ENCODE data around the gene DHRS2.

DHRS2 gene

DNA sequence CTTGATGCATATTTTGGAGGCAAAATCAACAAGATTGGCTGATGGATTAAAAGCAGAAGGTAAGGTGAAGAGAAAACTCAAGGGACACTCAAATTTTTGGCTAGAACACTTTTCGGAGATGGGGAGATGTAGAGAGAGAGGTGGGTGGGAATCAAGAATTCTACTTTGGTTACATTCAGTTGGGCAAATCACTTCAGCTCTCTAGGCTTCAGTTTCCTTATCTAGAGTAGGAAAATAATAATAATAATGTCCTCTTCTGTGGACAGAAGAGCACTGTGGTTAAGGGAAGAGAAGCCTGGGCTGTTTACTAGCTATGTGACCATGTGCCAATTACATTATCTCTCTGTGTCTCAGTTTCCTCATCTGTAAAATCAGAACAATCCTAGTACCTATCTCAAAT lies 23.4 kb upstream of the DHRS2 start:
- no peak for DNase-seq

DNA sequence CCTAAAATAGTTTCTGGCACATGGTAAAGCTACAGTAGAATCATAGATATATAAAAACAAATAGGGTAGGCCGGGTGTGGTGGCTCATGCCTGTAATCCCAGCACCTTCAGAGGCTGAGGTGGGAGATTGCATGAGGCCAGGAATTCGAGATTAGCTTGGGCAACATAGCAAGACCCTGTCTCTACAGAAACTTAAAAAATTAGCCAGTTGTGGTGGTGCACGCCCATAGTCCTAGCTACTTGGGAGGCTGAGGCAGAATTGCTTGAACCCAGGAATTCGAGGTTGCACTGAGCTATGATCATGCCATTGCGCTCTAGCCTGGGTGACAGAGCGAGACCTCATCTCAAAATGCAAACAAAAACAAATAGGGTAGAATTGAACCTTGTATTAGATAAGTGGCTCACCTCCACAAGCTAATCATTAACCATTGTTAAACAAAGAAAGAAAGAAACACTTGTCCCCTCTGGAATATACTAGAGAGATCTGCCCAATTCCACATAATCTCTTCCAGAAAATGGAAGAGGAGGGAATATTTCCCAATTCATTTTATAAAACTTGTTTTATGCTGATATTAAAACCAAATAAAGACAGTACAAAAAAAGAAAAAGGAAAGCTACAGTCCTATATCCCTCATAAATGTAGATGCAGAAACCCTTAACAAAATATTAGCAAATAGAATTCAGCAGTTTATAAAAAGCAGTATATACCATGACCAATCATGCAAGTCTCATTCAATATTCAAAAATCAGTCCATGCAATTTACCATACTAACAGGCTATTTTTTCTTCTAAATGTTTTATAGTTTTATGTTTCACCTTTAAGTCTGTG lies 22.7 kb upstream of the DHRS2 start:
- no peak for DNase-seq

DNA sequence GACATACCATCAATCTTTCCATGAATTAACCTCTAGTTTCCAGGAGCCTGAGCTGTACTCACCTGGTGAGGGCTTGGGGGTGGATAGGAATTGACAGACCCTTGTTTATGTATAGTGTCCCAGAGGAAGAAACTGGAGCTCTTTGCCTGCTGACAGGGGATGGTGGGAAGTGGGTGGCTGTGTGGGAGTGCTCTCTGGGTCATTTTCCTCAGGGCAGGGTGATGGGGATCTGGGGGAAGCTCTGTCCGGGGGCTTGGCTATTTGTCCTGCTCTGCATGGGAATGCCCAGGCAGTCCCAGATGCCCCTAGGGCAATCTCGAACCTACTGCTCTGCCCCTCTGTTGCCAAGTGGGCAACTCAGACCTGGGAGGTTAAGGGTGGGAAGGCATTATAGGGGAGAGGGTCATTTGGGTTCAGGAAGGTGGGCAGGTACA lies 21.8 kb upstream of the DHRS2 start:
- no peak for DNase-seq

DNA sequence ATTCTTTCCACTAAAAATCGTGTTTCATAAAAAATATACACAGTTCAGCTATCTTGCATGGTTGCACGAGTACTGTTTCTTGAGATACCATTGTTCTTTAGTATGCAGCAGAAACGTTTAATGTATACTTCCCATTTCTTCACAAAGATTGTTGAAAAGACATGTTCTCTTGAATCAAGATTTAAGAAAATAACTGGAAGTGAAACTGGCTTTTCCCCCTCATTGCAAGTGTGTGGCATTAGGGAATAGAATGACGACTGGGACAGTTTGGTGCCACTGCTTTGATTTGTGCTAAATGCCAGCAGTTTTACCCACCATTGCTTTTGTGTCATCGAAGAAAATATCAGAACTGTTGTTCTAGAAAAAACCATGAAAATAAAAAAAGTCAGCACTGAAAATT lies 20.3 kb upstream of the DHRS2 start:
- DNase-seq: no peak

DNA sequence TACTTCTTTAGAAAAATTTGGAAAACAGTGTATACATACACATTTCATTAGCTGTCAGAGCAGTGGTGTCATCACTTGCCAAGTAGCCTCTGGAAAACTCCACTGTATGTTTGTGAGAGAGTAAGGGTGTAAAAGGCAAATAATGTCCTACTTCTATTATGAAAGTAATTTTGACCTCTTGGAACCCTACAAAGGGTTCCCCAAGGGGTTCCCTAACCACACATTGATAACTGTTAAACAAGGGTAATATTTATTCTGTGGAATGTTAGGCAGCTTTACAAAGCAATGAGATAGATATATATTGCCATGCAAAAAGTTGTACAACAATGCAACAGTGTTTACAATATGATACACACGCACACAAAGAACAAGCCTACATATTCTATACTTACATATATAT lies 18.6 kb upstream of the DHRS2 start:
- DNase-seq: no peak

DNA sequence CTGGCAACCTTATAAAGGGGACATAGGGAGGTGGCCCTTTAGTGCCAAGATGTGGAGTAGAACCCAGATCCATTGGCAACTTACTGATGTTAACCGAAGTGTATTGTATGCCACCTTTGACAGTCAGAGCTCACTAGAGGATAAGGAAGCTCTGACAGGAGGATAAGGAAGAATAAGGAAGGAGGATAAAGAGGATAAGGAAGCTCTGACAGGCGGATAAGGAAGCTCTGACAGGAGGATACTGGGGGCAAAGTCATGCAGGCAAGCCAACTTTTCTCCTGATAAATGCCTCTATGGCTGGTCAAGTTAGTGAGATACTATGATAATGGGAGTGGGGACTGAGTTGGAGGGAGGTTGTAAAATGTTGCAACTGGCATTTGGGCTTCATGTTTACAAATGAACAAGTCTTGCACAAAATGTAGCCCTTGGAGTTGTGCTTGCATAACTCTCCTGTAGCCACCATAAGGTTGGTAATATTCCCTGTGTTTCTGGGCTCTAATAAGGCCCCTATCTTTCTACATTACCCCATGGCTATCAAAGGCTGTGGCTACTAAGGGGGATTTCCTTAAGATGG lies 17.7 kb upstream of the DHRS2 start:
- no peak for DNase-seq

DNA sequence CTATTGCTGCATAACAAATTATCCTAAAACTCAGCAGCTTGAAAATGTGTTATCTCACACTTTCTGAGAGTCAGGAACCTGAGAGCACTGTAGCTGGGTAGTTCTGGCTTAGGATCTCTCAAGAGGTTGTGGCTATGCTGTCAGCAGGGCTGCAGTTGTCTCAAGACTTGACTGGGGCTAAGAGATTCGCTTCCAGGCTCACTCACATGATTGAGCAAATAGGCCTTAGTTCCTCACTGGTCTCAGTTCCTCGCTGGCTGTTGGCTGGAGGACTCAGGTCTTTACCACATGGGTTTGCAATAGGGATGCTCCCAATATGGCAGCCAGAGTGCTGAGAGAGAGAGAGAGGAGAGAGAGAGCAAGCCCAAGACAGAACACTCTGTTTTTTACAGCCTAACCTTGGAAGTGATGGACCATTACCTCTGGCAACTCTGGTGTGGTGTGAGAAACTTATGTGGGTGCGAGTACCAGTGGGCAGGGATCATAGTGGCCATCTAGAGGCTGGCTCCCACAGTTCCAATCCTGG lies 15.9 kb upstream of the DHRS2 start:
- DNase-seq: no peak

DNA sequence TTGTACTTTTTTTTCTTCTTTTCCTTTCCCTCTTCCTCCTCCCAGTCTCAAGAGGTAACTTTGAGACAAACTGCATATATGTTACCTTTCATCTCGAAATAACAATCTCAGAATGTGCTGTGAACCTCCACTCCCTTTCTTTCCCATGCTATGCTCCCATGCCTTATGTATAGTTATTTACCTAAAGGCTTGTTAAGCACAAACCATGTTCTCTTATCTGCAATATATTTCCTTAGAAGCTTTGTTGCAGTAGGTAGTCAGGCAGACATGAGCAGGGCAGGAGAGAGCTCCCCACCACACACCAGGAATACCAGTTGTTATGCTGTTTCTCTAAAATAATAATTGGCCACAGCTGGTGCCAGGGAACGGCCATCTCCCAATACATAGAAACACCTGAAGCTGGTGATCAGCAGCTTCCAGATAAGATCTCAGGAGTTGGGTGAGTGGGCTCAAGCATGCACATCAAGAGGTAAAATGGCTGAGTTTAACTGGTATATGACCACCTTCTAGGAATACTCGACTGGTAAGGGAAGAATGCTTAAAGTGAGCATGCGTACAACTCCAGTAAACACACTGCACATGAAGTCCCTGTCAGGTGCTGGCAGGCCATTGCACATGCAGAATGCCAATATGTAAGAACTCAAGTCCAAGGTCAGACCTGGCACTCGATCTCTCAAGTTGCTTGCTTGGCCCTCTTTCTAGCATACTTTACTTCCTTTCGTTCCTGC lies 14.8 kb upstream of the DHRS2 start:
- DNase-seq: no peak

DNA sequence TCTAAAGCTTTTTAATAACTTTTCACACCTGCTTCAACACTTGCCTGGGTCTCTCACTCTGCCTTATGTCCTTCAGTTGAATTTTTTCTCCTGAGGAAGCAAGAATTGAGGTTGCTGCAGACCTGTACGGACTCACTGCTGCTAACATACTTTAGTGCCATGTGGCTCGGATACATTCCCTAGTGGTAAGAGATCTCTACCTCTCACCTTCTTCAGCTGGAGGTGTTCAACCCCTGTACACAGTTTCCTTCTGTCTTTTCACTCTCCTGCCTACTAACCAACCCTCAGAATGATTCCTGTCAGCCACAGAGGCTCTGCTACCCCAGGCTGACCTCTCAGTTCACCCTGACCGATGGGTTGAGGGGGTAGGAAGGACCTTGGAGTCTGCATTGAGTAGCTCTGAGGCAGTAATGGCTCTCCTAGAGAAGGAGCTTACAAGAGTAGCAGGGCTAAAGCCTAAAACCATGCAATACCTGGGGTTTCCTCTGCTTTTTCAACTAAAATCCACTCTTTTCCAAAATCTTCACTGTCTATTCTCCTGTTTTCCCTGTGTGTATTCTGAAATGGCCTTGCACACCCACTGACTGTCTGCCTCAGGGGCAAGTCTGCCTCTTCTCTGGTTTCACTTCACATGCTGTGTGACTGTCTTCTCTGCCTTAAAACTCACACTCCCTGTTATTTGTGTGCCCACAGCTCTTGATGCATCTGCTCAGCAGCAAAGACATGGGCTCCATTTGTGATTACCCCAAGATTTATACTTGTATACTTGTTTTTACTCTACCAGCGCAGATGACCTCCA lies 14.0 kb upstream of the DHRS2 start:
- DNase-seq: no peak

DNA sequence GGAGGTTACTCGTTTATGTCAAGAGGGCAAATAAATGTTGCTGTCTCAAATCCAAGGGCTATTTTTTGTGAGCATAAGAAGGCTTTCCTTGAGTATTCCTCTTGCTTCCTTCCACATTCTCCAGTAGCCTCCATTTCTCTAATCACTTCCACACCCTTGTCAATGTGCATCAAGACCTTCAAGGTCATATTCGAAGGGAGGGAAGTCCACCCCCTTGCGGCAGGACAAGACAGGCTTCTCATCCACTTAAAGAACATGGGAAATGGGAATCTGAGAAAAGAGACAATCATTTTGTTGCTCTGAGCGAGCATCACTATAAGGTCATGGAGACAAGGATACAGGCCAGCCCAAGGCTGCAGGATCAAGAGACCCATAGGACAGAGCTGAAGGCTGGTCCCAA lies 13.2 kb upstream of the DHRS2 start:
- no peak for DNase-seq

DNA sequence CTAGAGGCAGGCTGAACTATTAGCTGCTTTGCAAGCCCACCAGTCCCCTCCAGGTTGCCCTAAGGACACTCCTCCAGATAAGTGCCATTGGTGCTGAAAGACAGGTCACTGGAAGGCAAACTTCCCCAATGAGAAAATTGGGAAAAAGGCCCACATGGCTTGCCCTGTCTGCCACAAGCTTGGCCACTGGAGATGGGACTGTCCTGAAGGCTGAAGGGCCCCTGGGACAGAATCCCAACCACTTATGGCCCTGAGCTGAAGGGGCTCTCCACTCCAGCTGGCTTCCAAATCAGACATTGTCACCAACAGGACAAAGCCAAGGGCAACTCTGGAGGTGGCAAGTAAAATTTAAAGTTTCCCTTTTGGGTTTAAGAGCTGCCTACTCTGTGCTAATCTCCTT lies 12.2 kb upstream of the DHRS2 start:
- DNase-seq: no peak

DNA sequence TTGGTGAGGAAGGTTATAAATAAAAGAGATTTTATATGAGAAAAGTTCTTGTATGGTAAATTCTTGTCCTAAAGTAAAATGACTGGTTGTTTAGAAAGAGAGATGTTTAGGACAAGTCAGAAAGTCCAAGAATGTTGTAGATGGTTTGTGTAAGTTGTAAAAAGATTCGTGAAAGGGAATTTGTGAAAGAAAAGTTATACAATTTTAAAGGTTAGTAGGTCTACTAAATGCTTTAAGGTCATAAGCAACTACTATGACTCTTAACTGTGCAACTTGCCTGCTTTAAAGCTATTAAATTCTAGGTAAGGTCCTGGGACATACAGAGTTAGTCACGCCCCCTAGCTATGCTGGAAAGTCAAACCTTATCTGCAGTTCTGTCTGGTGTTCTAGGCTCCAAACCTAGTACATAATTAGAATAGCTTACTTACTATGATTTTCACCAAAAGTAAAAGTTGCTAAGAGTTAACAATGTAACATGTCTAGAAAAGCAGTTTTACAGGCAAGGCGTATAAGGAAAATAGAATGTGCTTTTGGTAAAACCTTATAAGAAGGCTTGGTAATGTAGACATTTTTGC lies 11.2 kb upstream of the DHRS2 start:
- no peak for DNase-seq

DNA sequence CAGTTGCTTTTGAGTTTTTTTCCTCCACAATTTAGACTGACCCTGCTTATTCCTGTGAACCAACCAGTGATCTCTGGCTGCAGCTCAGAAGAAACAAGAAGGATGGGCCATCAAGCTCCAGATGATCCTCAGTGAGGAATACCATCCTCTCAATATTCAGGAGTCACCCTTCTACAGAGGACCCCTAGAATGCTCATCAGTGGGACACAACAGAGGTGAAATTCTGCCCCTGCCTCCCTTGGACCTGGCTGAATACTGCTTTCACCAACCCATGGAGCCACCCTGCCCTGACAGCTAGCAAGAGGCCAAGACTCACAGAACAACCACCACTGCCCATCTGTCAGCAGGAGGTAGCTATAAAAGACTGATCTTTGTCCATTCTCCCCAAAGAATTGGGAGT lies 9.2 kb upstream of the DHRS2 start:
- DNase-seq: no peak

DNA sequence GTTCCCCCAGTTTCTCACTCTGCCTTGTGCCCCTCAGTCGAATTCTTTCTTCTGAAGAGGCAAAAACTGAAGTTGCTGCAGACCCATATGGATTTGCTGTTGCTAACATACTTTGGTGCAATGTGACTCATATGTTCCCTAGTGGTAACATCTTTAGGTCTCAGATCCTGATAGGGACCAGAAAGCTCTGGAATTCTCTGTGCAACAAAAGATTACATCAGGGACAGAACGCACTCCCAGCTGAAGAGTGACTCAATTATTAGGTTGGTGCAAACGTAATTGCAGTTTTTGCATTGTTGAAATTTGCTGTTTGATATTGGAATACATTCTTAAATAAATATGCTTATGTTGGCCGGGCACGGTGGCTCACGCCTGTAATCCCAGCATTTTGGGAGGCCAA lies 8.2 kb upstream of the DHRS2 start:
- no peak for DNase-seq

DNA sequence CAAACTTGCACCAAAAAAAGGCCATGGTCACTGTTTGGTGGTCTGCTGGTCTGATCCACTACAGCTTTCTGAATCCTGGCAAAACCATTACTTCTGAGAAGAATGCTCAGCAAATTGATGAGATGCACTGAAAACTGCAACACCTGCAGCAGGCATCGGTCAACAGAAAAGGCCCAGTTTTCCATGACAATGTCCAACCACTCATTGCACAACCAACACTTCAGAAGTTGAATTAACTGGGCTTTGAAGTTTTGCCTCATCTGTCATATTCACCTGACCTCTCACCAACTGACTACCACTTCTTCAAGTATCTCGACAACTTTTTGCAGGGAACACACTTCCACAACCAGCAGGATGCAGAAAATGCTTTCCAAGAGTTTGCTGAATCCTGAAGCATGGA lies 7.0 kb upstream of the DHRS2 start:
- no peak for DNase-seq

DNA sequence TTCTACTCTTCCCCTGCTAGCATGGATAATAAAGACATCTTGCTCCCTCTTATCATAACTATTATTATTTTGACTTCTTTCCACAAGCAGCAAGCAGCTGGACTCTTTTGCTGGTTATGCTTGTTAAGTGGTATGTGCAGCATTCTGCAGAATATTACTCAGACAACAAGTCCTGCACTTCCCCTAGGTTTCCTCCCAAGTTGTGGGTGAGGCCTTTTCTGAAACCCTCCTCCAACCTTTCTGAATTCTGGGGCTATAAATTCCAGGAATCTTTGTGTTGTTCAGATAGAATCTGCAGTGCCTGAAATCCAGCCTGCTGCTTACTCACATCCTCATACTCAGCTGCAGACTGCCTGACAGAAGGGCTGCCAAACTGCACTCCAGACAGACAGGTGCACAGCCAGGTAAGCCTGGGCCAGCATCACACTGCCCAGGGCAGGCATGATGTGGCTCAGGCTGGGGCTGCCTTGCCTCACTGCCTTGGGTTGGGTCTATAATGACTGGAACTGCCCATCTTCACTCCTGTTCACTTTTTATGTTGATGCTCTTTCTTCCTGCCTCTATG lies 6.2 kb upstream of the DHRS2 start:
- no peak for DNase-seq

DNA sequence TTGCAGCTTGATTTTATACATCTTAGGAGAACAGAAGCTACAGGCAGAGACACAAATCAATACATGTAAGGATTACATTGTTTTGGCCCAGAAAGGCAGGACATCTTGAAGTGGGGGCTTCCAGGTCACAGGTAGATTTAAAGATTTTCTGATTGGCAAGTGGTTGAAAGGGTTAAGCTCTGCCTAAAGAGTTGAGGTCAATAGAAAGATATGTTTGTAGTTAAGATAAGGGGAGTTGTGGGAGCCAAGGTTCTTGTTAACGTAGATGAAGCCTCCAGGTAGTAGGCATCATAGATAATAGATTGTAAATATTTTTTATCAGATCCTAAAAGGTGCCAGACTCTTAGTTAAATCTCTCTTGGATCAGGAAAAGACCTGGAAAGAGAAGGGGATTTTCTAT lies 5.5 kb upstream of the DHRS2 start:
- DNase-seq: no peak

DNA sequence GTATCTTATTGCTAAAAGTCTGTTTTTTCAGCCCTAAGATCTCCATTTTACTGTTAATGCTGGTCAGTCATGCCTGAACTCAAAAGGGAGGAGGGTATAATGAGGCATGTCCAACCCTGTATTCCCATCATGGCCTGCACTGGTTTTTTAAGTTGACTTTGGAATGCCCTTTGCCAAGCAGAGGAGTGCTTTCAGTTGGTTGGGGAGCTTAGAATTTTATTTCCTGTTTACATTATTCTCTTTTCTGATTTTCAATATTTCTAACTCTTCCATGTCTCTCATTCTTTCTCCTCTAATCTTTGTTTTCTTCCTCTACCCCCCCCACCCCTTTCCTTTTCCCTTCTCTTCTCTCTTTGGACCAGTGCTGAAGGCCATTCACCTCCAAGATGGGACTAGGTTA lies 4.9 kb upstream of the DHRS2 start:
- DNase-seq: no peak

DNA sequence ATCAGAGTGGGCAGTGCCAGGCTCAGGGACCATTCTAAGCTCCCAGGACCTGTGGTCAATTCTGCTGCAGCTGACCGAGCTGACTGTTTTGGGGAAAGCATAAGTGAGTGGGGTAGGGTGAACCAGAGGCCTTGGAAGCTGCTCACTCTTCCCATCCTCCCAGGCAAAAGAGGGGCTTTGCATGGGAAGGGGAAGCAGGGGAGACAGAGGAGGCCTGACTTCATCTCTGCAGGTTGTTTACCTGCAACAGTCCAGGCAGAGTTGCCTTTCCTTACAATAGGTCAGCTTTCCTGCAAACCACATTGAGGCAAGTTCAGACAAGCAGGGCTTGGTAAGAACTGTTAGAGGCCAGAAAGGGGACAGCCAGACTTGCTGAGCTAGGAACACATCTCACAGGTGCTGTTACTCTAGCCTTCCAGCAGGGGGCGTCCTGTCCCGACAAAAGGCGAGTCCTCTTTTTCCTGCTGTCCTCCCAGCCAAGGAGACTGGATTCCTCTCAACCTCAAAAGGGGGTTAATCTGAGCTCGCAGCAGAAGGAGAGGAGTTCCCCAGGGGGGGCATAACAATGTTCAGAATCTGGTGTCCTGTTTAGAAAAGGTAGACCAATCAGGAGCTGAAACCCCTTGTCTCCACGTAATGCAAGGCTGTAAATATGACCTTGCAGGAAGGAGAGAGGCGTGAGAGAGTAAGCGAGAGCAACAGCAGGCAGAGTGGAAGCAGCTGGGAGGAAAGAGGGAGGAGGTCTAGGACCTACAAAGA lies 4.3 kb upstream of the DHRS2 start:
- peak; percentile 45 for DNase-seq

DNA sequence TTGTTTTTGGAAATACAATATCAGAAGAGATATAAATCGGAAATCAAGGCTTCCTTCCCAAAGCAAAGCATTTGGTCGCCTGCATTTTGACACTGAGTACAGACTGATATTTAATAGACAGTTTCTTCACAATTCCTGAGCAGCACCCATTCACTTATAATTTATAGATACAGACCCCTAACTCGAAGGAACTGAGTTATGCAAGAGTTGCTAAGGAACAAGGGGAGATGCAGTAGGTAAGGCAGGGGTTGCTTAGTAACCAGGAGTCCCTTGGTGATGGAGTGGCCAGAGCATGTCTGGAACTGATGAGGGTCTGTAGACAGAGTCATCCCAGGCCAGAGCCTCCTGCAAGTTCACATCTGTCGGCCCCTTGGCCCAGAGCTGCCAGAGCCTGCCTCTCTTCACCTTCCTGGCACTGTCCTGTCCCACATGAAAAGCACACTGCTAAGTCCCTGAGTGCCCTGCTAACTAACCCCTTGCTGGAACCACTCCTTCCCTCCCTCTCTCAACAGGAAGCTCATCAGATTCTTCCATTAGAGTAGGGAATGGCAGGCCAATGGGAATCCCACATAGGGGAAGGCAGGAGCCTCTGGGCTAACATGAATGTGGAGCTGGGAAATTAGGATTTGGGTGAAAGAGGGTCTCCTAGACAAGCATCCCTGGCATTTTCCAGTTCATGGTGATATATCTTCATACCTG lies 3.6 kb upstream of the DHRS2 start:
- DNase-seq: no peak

DNA sequence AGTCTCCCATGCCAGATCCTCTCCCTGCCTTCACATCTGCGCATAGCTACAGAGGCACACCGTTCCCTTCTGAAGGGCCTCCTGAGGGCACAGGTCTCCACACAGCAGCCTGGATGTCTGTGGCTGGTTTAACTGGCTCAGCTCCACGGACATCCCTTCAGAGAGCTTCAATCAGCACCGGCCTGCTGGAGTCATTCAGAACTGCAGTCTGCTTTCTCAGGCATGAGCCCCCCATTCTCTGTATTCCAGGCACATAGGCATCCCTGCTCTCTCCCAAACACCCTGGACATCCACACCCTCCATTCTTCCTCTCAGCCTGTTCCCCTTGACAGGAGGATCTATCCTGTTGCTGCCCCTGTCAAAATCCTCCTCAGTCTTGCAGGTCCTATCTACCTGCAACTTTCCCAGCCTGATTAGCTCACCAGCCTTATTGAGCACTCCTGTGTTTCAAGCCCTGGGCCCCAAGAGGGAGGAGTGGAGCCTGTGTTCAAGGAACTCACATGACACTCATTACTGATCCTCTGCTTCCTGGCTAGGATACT lies 2.9 kb upstream of the DHRS2 start:
- no peak for DNase-seq

All from T1000 (cell line).